ENCODE measurements around the gene ACTN4.

GRCh38 chr19:38742906-38743305 lies 95.5 kb downstream of the ACTN4 start:
- TF ChIP-seq TCF7L2 (IDR thresholded peaks at IDR 0.05; ENCODE audit: low read depth, low read length) = no peak
- TF ChIP-seq, protein P1, sequence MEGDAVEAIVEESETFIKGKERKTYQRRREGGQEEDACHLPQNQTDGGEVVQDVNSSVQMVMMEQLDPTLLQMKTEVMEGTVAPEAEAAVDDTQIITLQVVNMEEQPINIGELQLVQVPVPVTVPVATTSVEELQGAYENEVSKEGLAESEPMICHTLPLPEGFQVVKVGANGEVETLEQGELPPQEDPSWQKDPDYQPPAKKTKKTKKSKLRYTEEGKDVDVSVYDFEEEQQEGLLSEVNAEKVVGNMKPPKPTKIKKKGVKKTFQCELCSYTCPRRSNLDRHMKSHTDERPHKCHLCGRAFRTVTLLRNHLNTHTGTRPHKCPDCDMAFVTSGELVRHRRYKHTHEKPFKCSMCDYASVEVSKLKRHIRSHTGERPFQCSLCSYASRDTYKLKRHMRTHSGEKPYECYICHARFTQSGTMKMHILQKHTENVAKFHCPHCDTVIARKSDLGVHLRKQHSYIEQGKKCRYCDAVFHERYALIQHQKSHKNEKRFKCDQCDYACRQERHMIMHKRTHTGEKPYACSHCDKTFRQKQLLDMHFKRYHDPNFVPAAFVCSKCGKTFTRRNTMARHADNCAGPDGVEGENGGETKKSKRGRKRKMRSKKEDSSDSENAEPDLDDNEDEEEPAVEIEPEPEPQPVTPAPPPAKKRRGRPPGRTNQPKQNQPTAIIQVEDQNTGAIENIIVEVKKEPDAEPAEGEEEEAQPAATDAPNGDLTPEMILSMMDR (IDR thresholded peaks at IDR 0.05) = no peak

All from Panc1 (cell line).